HepG2 (cell line): ENCODE data around the gene ALLC. TPM values are rescaled to one million over a fixed set of nuclear protein-coding genes. Genes with fewer than 3 reads are reported as not detected.

Experiments
- ATM ChIP-seq: fragments of 450-650 bp; IDR thresholded peaks from 2 replicates; pipeline ENCODE4 v1.7.1; 2017; ENCODE audit warnings: mild to moderate bottlenecking, borderline replicate concordance
- DZIP1 ChIP-seq: sonication (generic); formaldehyde crosslinking; IDR thresholded peaks from 2 replicates; pipeline ENCODE4 v1.5.0; 2020; ENCODE audit warnings: mild to moderate bottlenecking, missing genetic modification reagents
- FOXA1 ChIP-seq, 2 experiments: fragments of 450-650 bp in 1 of 2; sonication (generic) in 1 of 2; formaldehyde crosslinking in 1 of 2; IDR thresholded peaks; 2 replicates each; pipeline versions ENCODE4 v1.4.0 to v1.6.1; 2016 to 2020; ENCODE audit warnings: missing genetic modification reagents in 1 of 2
- HDAC1 ChIP-seq: sonication (generic); formaldehyde crosslinking; IDR thresholded peaks from 2 replicates; pipeline ENCODE4 v1.5.1; 2020; ENCODE audit warnings: mild to moderate bottlenecking, missing genetic modification reagents
- IRF9 ChIP-seq: sonication (generic); formaldehyde crosslinking; IDR thresholded peaks from 2 replicates; pipeline ENCODE4 v1.8.0; 2022; ENCODE audit warnings: missing genetic modification reagents, mild to moderate bottlenecking, borderline replicate concordance
- KLF9 ChIP-seq: IDR thresholded peaks from 2 replicates; pipeline ENCODE4 v1.6.1; 2016; ENCODE audit warnings: low read depth
- NR3C1 ChIP-seq: sonication (generic); formaldehyde crosslinking; IDR thresholded peaks from 2 replicates; pipeline ENCODE4 v1.4.0; 2020; ENCODE audit warnings: missing genetic modification reagents
- NRL ChIP-seq: sonication (generic); formaldehyde crosslinking; IDR thresholded peaks from 2 replicates; pipeline ENCODE4 v1.5.0; 2020; ENCODE audit warnings: missing genetic modification reagents, mild to moderate bottlenecking, moderate library complexity, borderline replicate concordance
- RERE ChIP-seq: IDR thresholded peaks from 2 replicates; pipeline ENCODE4 v1.6.1; 2016; ENCODE audit warnings: low read depth, missing genetic modification reagents, missing compliant biosample characterization
- TCF12 ChIP-seq, 2 experiments: fragments of 450-650 bp in 1 of 2; sonication (generic) in 1 of 2; formaldehyde crosslinking in 1 of 2; IDR thresholded peaks; 2 replicates each; pipeline versions ENCODE4 v1.6.1 to v1.8.0; 2017 to 2022; ENCODE audit warnings: antibody characterized with exemption in 1 of 2, mild to moderate bottlenecking in 1 of 2, missing genetic modification reagents in 1 of 2, moderate library complexity in 1 of 2
- ZBTB20 ChIP-seq: sonication (generic); formaldehyde crosslinking; IDR thresholded peaks from 2 replicates; pipeline ENCODE4 v1.8.1; 2023; ENCODE audit warnings: missing genetic modification reagents, low read depth, mild to moderate bottlenecking, borderline replicate concordance
- ZNF331 ChIP-seq: sonication (generic); formaldehyde crosslinking; IDR thresholded peaks from 2 replicates; pipeline ENCODE4 v1.4.0; 2020; ENCODE audit warnings: missing genetic modification reagents
- ZNF414 ChIP-seq: sonication (generic); formaldehyde crosslinking; IDR thresholded peaks from 2 replicates; pipeline ENCODE4 v1.5.0; 2020; ENCODE audit warnings: missing genetic modification reagents
- ZNF503 ChIP-seq: sonication (generic); formaldehyde crosslinking; IDR thresholded peaks from 2 replicates; pipeline ENCODE4 v1.4.0; 2020; ENCODE audit warnings: missing genetic modification reagents
- ZNF546 ChIP-seq: sonication (generic); formaldehyde crosslinking; conservative IDR thresholded peaks from 2 replicates; pipeline ENCODE4 v1.8.1; 2023; ENCODE audit warnings: mild to moderate bottlenecking, missing genetic modification reagents
- polyA plus RNA-seq, 8 experiments: library from polyadenylated mRNA; depleted of rRNA in 3 of 8; stranded (reverse) in 7 of 8; unstranded in 1 of 8; fragments of >200 nt; fragmentation: Illumina TruSeq in 4 of 8; extraction: Trizol in 4 of 8; gene quantifications; 2 replicates each; pipeline versions ENCODE4 v1.2.1 to v1.2.3, GENCODE V29; 2011 to 2016; ENCODE audit warnings: low read depth in 4 of 8, missing spikeins in 1 of 8, mixed read lengths in 1 of 8; ENCODE audit not compliant: insufficient read depth in 1 of 8
- total RNA-seq, 5 experiments: library from RNA; depleted of rRNA; stranded (reverse); fragments of >200 nt; fragmentation: Illumina TruSeq; extraction: Trizol; gene quantifications; 2 replicates each; pipeline ENCODE4 v1.2.3, GENCODE V29; 2016; ENCODE audit warnings: low read depth in 1 of 5

Gene ALLC
- total and polyA plus RNA-seq, 2 of the 13 experiments (the other 11 are each of a cell fraction or from before 2014, with no cell fraction given): 0.08 to 0.11 TPM

GRCh38 chr2:3620834-3621233, 37.2 kb upstream of the ALLC start (continued):
- TF ChIP-seq RERE (CRISPR knock-in tag) (peak; percentile 97), ZNF414 (0 out of 2 replicates have a peak, but pooled peaks have one; percentile 43), ATM (no peak), ZNF331 (peak; percentile 55; the same call in 1 of the 2 replicates), NR3C1 (no peak), HDAC1 (CRISPR knock-in tag) (peak; percentile 46; the same call in 1 of the 2 replicates), ZBTB20 (CRISPR knock-in tag) (0 out of 2 replicates have a peak, but pooled peaks have one; percentile 31), ZNF546 (no peak), IRF9 (no peak), NRL (CRISPR knock-in tag) (no peak), FOXA1 (IDR thresholded peaks at IDR 0.05) (peak; percentile 97), FOXA1 (CRISPR knock-in tag; IDR thresholded peaks at IDR 0.05) (peak; percentile 83), KLF9 (CRISPR knock-in tag) (no peak), DZIP1 (CRISPR knock-in tag) (no peak), TCF12 (IDR thresholded peaks at IDR 0.05) (no peak), TCF12 (CRISPR knock-in tag; IDR thresholded peaks at IDR 0.05) (no peak), ZNF503 (CRISPR knock-in tag) (peak; percentile 96)
